ENCODE measurements around the gene CHST2.
"Not testable (repeated sequence)": the region's sequence is repeated elsewhere in the genome, so short reads cannot be mapped to it uniquely, and the experiment has no call there.

Gene CHST2

GRCh38 chr3:143119009-143119914 is at the start of gene CHST2:
Gene CHST2 (plus strand): TSS chr3:143119771. CDS start chr3:143120817, 1,046 bp downstream.
- peak; percentile 77 for DNase-seq (ENCODE audit: low read depth, low spot score)

- DNase-seq (ENCODE audit: low read depth, low spot score), result peak; percentile 69
Measured at GRCh38 chr3:143070977-143071551, 48.5 kb upstream of the CHST2 start.

- no peak for DNase-seq (ENCODE audit: low read depth, low spot score)
Measured at GRCh38 chr3:143071776-143072175, 47.8 kb upstream of the CHST2 start.

GRCh38 chr3:143072298-143073020 is 47.1 kb upstream of the CHST2 start:
- DNase-seq (ENCODE audit: low read depth, low spot score), result peak; percentile 82

- not testable (repeated sequence) for DNase-seq (ENCODE audit: low read depth, low spot score)
Measured at GRCh38 chr3:143073541-143073940, 46.0 kb upstream of the CHST2 start.

GRCh38 chr3:143073983-143074382 is 45.6 kb upstream of the CHST2 start:
- not testable (repeated sequence) for DNase-seq (ENCODE audit: low read depth, low spot score)

- no peak for DNase-seq (ENCODE audit: low read depth, low spot score)
Measured at GRCh38 chr3:143078883-143079282, 40.7 kb upstream of the CHST2 start.

- no peak for DNase-seq (ENCODE audit: low read depth, low spot score)
Measured at GRCh38 chr3:143080196-143080595, 39.4 kb upstream of the CHST2 start.

- DNase-seq (ENCODE audit: low read depth, low spot score), result no peak
Measured at GRCh38 chr3:143081365-143081764, 38.2 kb upstream of the CHST2 start.

GRCh38 chr3:143081844-143082778 is 37.5 kb upstream of the CHST2 start:
- DNase-seq (ENCODE audit: low read depth, low spot score), result no peak

GRCh38 chr3:143083781-143084180 is 35.8 kb upstream of the CHST2 start:
- no peak for DNase-seq (ENCODE audit: low read depth, low spot score)

- DNase-seq (ENCODE audit: low read depth, low spot score), result no peak
Measured at GRCh38 chr3:143084856-143085731, 34.5 kb upstream of the CHST2 start.

- no peak for DNase-seq (ENCODE audit: low read depth, low spot score)
Measured at GRCh38 chr3:143088835-143089234, 30.7 kb upstream of the CHST2 start.

- no peak for DNase-seq (ENCODE audit: low read depth, low spot score)
Measured at GRCh38 chr3:143089965-143090364, 29.6 kb upstream of the CHST2 start.

- DNase-seq (ENCODE audit: low read depth, low spot score), result no peak
Measured at GRCh38 chr3:143090486-143090885, 29.1 kb upstream of the CHST2 start.

- no peak for DNase-seq (ENCODE audit: low read depth, low spot score)
Measured at GRCh38 chr3:143090976-143091837, 28.4 kb upstream of the CHST2 start.

- DNase-seq (ENCODE audit: low read depth, low spot score), result no peak
Measured at GRCh38 chr3:143092191-143092590, 27.4 kb upstream of the CHST2 start.

- DNase-seq (ENCODE audit: low read depth, low spot score), result no peak
Measured at GRCh38 chr3:143095813-143096212, 23.8 kb upstream of the CHST2 start.

- no peak for DNase-seq (ENCODE audit: low read depth, low spot score)
Measured at GRCh38 chr3:143098032-143098764, 21.4 kb upstream of the CHST2 start.

Data from ELF-1 (cell line).